Measurements from ENCODE around the gene MOV10.
A peak's percentile ranks its signal among the peaks of the same experiment; 100 is the strongest.

MOV10 gene

GRCh38 chr1:112713466-112714312 is 39.2 kb downstream of the MOV10 start:
- no peak overlapping the region for H2BK15ac ChIP-seq (ENCODE audit: low read length)
- H2BK5ac ChIP-seq (ENCODE audit: low read length), result no peak overlapping the region
- H3K4me1 ChIP-seq (ENCODE audit: control insufficient read depth in 2 of 2, insufficient read depth in 1 of 2, low read depth in 1 of 2, low read length in 2 of 2), result peaks cover 8 to 15% of the 10 kb centered on the region in 2 donors
- H3K18ac ChIP-seq (ENCODE audit: low read length), result peak overlapping the region; percentile 40
- no peak overlapping the region for H3K4ac ChIP-seq (ENCODE audit: low read length)
- H4K91ac ChIP-seq (ENCODE audit: low read depth, low read length, poor library complexity), result no peak overlapping the region
- no peaks in the 10 kb centered on the region for H3K79me1 ChIP-seq (ENCODE audit: low read depth, low read length)
- peaks cover 8 to 81% (median 28%) of the 10 kb centered on the region in 3 experiments for H3K27me3 ChIP-seq (ENCODE audit: control insufficient read depth in 3 of 3, insufficient read depth in 3 of 3, low read depth in 1 of 3, low read length in 3 of 3)
- H3K36me3 ChIP-seq (replicated peaks in 1 of 2; ENCODE audit: control insufficient read depth in 2 of 2, insufficient read depth in 2 of 2, low read length in 2 of 2), result no peaks in the 10 kb centered on the region
- H3K4me3 ChIP-seq (ENCODE audit: low read length in 2 of 2), result peak overlapping the region in 1 of 2 donors; percentile 86
- H2BK12ac ChIP-seq (ENCODE audit: low read length), result no peak overlapping the region
- no peak overlapping the region for H4K8ac ChIP-seq (ENCODE audit: low read depth, low read length)
- no peak overlapping the region for H3K9ac ChIP-seq (ENCODE audit: low read depth, low read length, poor library complexity)
- H3K23ac ChIP-seq (ENCODE audit: low read depth, low read length, poor library complexity), result no peak overlapping the region
- no peak for DNase-seq (ENCODE audit: low spot score)
- H2BK120ac ChIP-seq (ENCODE audit: low read depth, low read length), result no peak overlapping the region
- no CpG with 5 or more reads among the region's 14 CpGs for WGBS, 2 donors (ENCODE audit: extremely low coverage in 2 of 2, insufficient read length in 2 of 2, insufficient replicate concordance in 1 of 2)
- H2AK5ac ChIP-seq (ENCODE audit: low read depth, low read length), result peak overlapping the region; percentile 0
- peak overlapping the region; percentile 99 for H3K4me2 ChIP-seq (ENCODE audit: insufficient read depth, low read length, poor library complexity, severe bottlenecking)
- peak overlapping the region; percentile 96 for H2AFZ ChIP-seq (ENCODE audit: low read length)
- no peaks in the 10 kb centered on the region for H3K9me3 ChIP-seq (replicated peaks in 1 of 2; ENCODE audit: control insufficient read depth in 2 of 2, insufficient read depth in 1 of 2, low read depth in 1 of 2, low read length in 2 of 2)
- peak overlapping the region; percentile 25 for H3K14ac ChIP-seq (ENCODE audit: low read length)
- no peak overlapping the region for H3K27ac ChIP-seq (replicated peaks; ENCODE audit: low read length)

GRCh38 chr1:112714313-112715263 is 40.1 kb downstream of the MOV10 start:
- no peak overlapping the region for H3K4ac ChIP-seq (ENCODE audit: low read length)
- no CpG with 5 or more reads among the region's 86 CpGs for WGBS, 2 donors (ENCODE audit: extremely low coverage in 2 of 2, insufficient read length in 2 of 2, insufficient replicate concordance in 1 of 2)
- no peaks in the 10 kb centered on the region for H3K79me1 ChIP-seq (ENCODE audit: low read depth, low read length)
- peak overlapping the region; percentile 53 to 86 for H3K4me3 ChIP-seq (ENCODE audit: low read length in 2 of 2)
- H3K27ac ChIP-seq (replicated peaks; ENCODE audit: low read length), result no peak overlapping the region
- no peak overlapping the region for H4K8ac ChIP-seq (ENCODE audit: low read depth, low read length)
- H3K14ac ChIP-seq (ENCODE audit: low read length), result peak overlapping the region; percentile 25
- H3K27me3 ChIP-seq (ENCODE audit: control insufficient read depth in 3 of 3, insufficient read depth in 3 of 3, low read depth in 1 of 3, low read length in 3 of 3), result peaks cover 8 to 83% (median 31%) of the 10 kb centered on the region in 3 experiments
- H2AFZ ChIP-seq (ENCODE audit: low read length), result peak overlapping the region; percentile 96
- H3K9ac ChIP-seq (ENCODE audit: low read depth, low read length, poor library complexity), result peak overlapping the region; percentile 64
- no peaks in the 10 kb centered on the region for H3K9me3 ChIP-seq (replicated peaks in 1 of 2; ENCODE audit: control insufficient read depth in 2 of 2, insufficient read depth in 1 of 2, low read depth in 1 of 2, low read length in 2 of 2)
- no peak overlapping the region for H2BK120ac ChIP-seq (ENCODE audit: low read depth, low read length)
- H3K23ac ChIP-seq (ENCODE audit: low read depth, low read length, poor library complexity), result peak overlapping the region; percentile 81
- H2BK15ac ChIP-seq (ENCODE audit: low read length), result no peak overlapping the region
- H3K4me2 ChIP-seq (ENCODE audit: insufficient read depth, low read length, poor library complexity, severe bottlenecking), result peak overlapping the region; percentile 99
- no peak overlapping the region for H2AK5ac ChIP-seq (ENCODE audit: low read depth, low read length)
- no peak overlapping the region for H2BK5ac ChIP-seq (ENCODE audit: low read length)
- no peaks in the 10 kb centered on the region for H3K36me3 ChIP-seq (replicated peaks in 1 of 2; ENCODE audit: control insufficient read depth in 2 of 2, insufficient read depth in 2 of 2, low read length in 2 of 2)
- H3K18ac ChIP-seq (ENCODE audit: low read length), result peak overlapping the region; percentile 91
- H2BK12ac ChIP-seq (ENCODE audit: low read length), result no peak overlapping the region
- H3K4me1 ChIP-seq (ENCODE audit: control insufficient read depth in 2 of 2, insufficient read depth in 1 of 2, low read depth in 1 of 2, low read length in 2 of 2), result peaks cover 8 to 15% of the 10 kb centered on the region in 2 donors
- DNase-seq (ENCODE audit: low spot score), result no peak
- H4K91ac ChIP-seq (ENCODE audit: low read depth, low read length, poor library complexity), result no peak overlapping the region

- H2BK15ac ChIP-seq (ENCODE audit: low read length), result no peak within 1 kb of the TSS
- no peaks in the 10 kb centered on the region for H3K79me1 ChIP-seq (ENCODE audit: low read depth, low read length)
- no peak within 1 kb of the TSS for H2AK5ac ChIP-seq (ENCODE audit: low read depth, low read length)
- H3K4me2 ChIP-seq (ENCODE audit: insufficient read depth, low read length, poor library complexity, severe bottlenecking), result peak within 1 kb of the TSS; percentile 100
- peak within 1 kb of the TSS; percentile 53 to 86 for H3K4me3 ChIP-seq (ENCODE audit: low read length in 2 of 2)
- H3K4ac ChIP-seq (ENCODE audit: low read length), result no peak within 1 kb of the TSS
- no peak within 1 kb of the TSS for H4K8ac ChIP-seq (ENCODE audit: low read depth, low read length)
- H3K23ac ChIP-seq (ENCODE audit: low read depth, low read length, poor library complexity), result peak within 1 kb of the TSS; percentile 81
- no peak within 1 kb of the TSS for H4K91ac ChIP-seq (ENCODE audit: low read depth, low read length, poor library complexity)
- H2BK5ac ChIP-seq (ENCODE audit: low read length), result no peak within 1 kb of the TSS
- no peaks in the 10 kb centered on the region for H3K9me3 ChIP-seq (replicated peaks in 1 of 2; ENCODE audit: control insufficient read depth in 2 of 2, insufficient read depth in 1 of 2, low read depth in 1 of 2, low read length in 2 of 2)
- no peak within 1 kb of the TSS for H3K27ac ChIP-seq (replicated peaks; ENCODE audit: low read length)
- H2AFZ ChIP-seq (ENCODE audit: low read length), result peak within 1 kb of the TSS; percentile 96
- peak within 1 kb of the TSS; percentile 64 for H3K9ac ChIP-seq (ENCODE audit: low read depth, low read length, poor library complexity)
- peak; percentile 92 for DNase-seq (ENCODE audit: low spot score)
- peak within 1 kb of the TSS; percentile 25 for H3K14ac ChIP-seq (ENCODE audit: low read length)
- no CpG with 5 or more reads among the region's 51 CpGs for WGBS, 2 donors (ENCODE audit: extremely low coverage in 2 of 2, insufficient read length in 2 of 2, insufficient replicate concordance in 1 of 2)
- H2BK120ac ChIP-seq (ENCODE audit: low read depth, low read length), result no peak within 1 kb of the TSS
- H3K36me3 ChIP-seq (replicated peaks in 1 of 2; ENCODE audit: control insufficient read depth in 2 of 2, insufficient read depth in 2 of 2, low read length in 2 of 2), result no peaks in the 10 kb centered on the region
- no peak within 1 kb of the TSS for H2BK12ac ChIP-seq (ENCODE audit: low read length)
- H3K4me1 ChIP-seq (ENCODE audit: control insufficient read depth in 2 of 2, insufficient read depth in 1 of 2, low read depth in 1 of 2, low read length in 2 of 2), result peaks cover 8 to 15% of the 10 kb centered on the region in 2 donors
- H3K18ac ChIP-seq (ENCODE audit: low read length), result peak within 1 kb of the TSS; percentile 91
- H3K27me3 ChIP-seq (ENCODE audit: control insufficient read depth in 3 of 3, insufficient read depth in 3 of 3, low read depth in 1 of 3, low read length in 3 of 3), result peaks cover 8 to 84% (median 31%) of the 10 kb centered on the region in 3 experiments
These were observed 41.0 kb downstream of the MOV10 start, which contains the start of gene PPM1J for GRCh38 chr1:112715264-112716053. PPM1J (minus strand) TSS chr1:112715332; CDS start chr1:112715301, 31 bp downstream.
